Measurements from ENCODE around the gene SH3D21.

SH3D21 gene

DNA sequence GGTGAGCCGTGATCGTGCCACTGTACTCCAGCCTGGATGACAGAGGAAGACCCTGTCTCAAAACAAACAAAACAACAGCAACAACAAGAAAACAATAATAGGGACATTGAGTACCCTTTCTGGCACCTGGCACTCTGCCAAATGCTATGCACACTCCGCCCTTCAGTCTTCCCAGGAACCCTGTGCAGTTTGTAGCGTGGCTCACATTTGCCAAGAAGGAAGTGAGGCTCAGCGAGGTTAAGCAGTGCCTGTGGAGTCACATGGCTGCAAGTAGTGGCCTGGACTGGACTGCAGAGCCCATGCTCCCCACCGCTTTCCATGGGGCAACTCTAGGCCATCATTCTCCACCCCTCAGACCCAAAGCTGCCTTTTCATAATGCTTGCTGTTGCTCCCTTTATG lies 22.5 kb downstream of the SH3D21 start:
- DNase-seq (ENCODE audit: low read depth in 2 of 2, low spot score in 1 of 2): no peak

GRCh38 chr1:36329817-36330216 lies 23.6 kb downstream of the SH3D21 start:
- no peak for DNase-seq (ENCODE audit: low read depth in 2 of 2, low spot score in 1 of 2)

GRCh38 chr1:36330940-36331339 lies 24.8 kb downstream of the SH3D21 start:
- no peak for DNase-seq (ENCODE audit: low read depth in 2 of 2, low spot score in 1 of 2)

- DNase-seq (ENCODE audit: low read depth in 2 of 2, low spot score in 1 of 2): no peak
Measured at GRCh38 chr1:36337830-36338229, 31.7 kb downstream of the SH3D21 start.

GRCh38 chr1:36339215-36339614 lies 33.0 kb downstream of the SH3D21 start:
- DNase-seq (ENCODE audit: low read depth in 2 of 2, low spot score in 1 of 2): no peak

- no peak for DNase-seq (ENCODE audit: low read depth in 2 of 2, low spot score in 1 of 2)
Measured at GRCh38 chr1:36339615-36340014, 33.4 kb downstream of the SH3D21 start.

GRCh38 chr1:36341626-36342320 lies 35.6 kb downstream of the SH3D21 start:
- DNase-seq (ENCODE audit: low read depth in 2 of 2, low spot score in 1 of 2): no peak

DNA sequence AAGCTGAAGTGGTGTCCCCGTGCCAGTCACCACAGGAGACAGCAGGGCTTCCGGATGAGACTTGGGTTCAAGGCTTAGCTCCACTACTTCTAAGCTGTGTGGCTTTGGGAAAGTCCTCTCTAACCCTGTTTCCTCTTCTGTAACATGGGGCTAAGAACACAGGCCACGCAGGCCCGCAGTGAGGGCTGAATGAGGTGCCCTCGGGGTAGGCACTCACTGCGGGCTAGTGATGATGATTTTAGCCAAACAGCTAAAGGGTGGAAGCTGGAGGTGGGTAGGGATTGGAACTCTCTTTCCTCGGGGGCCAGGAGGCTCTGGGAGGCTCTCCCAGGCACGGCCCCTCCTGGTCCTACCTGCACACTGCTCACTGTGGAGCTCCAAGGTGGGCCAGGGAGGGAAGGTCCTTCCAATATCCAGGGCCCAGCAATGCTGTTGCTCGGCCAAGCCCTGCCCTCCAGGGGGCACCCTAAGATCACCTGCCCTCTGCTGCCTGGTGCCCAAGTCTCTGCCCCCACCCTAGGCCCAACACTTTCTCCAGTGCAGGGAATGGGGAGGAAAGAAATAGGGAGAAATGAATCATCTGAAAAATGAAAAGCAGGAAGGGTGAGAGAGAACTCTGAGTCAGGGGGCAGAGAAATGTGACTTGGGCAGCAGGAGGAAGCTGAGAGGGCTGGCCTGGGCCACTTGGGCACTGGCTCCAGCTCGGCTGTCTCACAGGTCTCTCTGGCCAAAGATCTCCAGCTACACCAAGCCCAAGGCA lies 36.4 kb downstream of the SH3D21 start:
- DNase-seq (ENCODE audit: low read depth in 2 of 2, low spot score in 1 of 2): peak in 1 of 2 donors; percentile 21

GRCh38 chr1:36343651-36344394 lies 37.7 kb downstream of the SH3D21 start:
- no peak for DNase-seq (ENCODE audit: low read depth in 2 of 2, low spot score in 1 of 2)

DNA sequence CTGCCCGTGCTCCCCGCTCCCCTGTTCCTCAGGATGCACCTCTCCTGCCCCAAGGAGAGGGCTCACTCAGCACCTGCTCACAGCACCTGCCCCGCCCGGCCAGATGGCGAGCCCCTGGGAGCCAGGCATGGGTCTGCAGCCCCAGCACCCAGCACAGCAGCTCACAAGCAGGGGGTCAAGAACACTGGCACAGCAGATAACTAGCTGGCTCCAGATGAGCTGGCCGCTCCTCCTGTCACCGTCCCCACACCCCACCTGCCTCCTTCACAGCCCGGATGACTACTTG lies 38.2 kb downstream of the SH3D21 start:
- DNase-seq (ENCODE audit: low read depth in 2 of 2, low spot score in 1 of 2): no peak

- no peak for DNase-seq (ENCODE audit: low read depth in 2 of 2, low spot score in 1 of 2)
Measured at GRCh38 chr1:36345353-36345752, 39.2 kb downstream of the SH3D21 start.

- no peak for DNase-seq (ENCODE audit: low read depth in 2 of 2, low spot score in 1 of 2)
Measured at GRCh38 chr1:36346741-36347370, 40.7 kb downstream of the SH3D21 start.

DNA sequence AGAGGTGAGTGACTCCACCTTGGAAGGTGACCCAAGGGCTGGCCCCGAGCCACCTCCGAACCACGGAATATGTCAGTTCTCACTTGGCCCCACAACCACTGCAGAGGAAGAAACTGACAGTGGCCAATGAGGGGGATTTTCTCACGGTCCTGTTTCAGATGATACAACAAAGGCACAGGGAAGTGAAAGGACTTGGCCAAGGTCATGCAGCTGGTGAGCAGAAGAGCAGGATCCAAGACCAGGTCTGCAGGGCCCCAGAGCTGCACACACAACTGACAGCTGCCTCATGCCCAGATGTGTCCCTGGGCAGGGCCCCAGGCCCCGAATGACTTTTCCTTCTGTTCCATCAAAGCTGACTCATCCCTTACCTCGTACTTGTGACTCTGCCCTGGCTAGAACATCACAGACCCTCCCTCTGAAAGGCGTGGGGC lies 43.1 kb downstream of the SH3D21 start:
- DNase-seq (ENCODE audit: low read depth in 2 of 2, low spot score in 1 of 2): no peak

GRCh38 chr1:36349839-36350238 lies 43.7 kb downstream of the SH3D21 start:
- no peak for DNase-seq (ENCODE audit: low read depth in 2 of 2, low spot score in 1 of 2)

- peak in 1 of 2 donors; percentile 12 for DNase-seq (ENCODE audit: low read depth in 2 of 2, low spot score in 1 of 2)
Measured at GRCh38 chr1:36350659-36351226, 44.6 kb downstream of the SH3D21 start.

DNA sequence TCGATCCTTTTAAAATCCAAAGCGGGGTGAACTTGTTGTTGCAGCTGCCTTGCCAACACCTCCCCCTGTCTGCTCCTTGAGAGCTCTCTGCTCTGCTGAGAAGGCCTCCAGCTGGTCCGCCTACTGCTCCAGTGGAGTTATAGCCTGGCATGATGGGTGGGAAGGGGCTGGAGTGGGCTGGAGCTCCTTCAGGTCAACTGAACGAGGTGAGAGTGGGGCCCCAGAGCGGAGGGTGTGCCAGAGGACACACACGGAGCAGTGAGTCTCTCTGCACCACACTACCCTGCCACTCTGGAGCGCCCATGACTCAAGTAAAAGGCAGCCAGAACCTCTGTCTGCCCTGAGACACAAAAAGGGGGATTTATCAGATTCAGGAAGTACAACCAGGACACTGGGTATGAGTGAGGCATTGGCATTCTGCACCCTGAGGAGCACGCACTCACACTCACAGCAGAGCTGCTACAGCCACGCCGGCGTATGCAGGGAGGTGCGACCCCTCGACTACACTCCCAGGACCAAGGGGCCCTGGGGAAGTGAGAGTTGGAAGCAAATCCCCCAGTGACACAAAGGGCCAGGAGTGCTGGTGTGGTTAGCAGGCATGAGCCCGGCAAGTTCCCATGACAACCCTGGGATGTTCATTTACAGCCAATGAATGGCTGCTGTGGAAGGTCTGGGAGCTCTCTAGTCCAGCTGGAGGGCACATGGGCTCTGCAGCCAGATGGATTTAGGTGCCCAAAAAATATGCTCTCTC lies 45.2 kb downstream of the SH3D21 start:
- DNase-seq (ENCODE audit: low read depth in 2 of 2, low spot score in 1 of 2): no peak

DNA sequence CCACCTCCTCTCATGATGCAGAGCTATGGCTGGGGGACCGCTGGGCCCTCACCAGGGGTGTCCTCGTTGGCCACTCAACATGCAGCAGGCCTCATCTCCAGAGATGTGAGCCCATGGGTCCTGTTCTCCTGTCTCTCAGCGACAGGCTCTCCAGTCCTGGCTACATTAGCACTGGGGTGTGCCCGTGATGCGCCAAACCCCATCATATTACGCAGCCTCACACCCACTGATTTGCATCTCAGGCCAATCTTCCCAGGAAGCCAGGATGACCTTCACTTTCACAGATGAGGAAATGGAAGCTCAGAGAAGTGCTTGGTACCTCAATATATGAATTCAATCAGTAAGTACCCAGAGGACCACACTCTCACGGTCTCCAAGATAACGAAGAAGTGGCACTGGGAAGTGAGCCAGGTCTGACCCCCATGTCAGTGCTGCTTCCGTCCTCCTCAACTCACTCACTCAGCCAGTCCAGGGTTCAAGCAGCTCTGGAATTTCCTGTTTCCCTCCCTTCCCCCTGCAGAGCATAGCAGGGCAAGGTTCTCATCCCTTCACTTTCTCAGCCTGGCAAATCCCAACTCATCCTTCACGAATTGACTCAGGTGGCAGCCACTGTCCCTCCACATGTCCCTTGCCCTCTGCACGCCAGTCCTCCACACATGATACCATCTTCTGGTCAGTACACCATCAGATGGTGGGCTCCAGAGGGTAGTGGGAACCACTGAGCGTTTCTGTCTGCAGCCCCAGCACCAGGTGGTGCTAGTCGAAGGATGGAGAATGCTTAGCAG lies 46.1 kb downstream of the SH3D21 start:
- no peak for DNase-seq (ENCODE audit: low read depth in 2 of 2, low spot score in 1 of 2)

DNA sequence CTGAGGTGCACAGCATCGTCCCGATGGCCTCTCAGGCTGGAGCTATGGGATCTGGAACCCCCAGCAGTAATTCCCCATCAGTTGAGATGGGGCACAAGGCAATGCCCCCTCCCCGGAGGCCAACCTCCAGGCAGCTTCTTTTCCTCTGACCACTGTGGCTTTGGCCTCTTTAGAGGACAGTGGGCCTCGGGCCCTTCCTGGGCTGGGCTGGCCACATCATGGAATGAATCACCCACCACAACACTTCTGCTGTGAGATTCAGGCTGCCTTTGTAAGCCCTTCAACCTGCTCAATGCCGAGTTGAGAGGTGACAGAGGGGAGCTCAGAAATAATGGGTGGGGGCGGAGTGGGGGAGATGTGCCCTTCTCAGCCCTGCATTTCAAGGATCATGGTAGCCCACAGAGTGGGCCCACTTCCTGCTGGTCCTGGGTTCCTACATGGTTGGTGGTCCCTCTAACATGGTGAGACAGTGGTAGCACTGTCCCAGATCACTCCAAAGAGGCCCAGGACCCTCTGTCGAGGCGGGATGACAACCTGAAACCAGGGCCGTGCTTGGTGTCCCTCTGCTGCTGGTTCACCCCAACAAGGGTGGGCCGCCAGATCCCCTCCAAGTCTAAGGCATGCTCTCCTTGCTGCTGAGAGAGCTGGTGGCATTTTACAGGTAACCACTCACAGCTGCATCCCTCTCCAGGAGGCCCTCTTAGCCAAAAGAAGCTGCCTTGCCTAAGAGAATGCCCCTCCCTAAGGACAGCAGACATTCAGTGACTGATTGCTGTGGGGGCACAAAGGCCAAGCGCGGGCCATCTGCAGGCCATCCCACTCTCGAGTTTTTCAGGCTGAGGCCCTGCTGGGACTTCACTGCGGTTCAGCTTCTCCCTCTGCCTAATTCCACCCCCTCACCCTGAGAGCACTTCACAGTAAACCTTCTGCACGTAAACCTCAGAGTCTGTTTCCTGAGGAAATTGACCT lies 47.0 kb downstream of the SH3D21 start:
- DNase-seq (ENCODE audit: low read depth in 2 of 2, low spot score in 1 of 2): no peak

GRCh38 chr1:36354486-36354885 lies 48.3 kb downstream of the SH3D21 start:
- no peak for DNase-seq (ENCODE audit: low read depth in 2 of 2, low spot score in 1 of 2)
